Measurements from ENCODE around the gene AOC2. TPM values are rescaled to one million over a fixed set of nuclear protein-coding genes. Genes with fewer than 3 reads are reported as not detected.

The AOC2 gene
- total and polyA plus RNA-seq, 2 of the 13 experiments (the other 11 are each of a cell fraction or from before 2014, with no cell fraction given) = 1.2 to 3.3 TPM

DNA sequence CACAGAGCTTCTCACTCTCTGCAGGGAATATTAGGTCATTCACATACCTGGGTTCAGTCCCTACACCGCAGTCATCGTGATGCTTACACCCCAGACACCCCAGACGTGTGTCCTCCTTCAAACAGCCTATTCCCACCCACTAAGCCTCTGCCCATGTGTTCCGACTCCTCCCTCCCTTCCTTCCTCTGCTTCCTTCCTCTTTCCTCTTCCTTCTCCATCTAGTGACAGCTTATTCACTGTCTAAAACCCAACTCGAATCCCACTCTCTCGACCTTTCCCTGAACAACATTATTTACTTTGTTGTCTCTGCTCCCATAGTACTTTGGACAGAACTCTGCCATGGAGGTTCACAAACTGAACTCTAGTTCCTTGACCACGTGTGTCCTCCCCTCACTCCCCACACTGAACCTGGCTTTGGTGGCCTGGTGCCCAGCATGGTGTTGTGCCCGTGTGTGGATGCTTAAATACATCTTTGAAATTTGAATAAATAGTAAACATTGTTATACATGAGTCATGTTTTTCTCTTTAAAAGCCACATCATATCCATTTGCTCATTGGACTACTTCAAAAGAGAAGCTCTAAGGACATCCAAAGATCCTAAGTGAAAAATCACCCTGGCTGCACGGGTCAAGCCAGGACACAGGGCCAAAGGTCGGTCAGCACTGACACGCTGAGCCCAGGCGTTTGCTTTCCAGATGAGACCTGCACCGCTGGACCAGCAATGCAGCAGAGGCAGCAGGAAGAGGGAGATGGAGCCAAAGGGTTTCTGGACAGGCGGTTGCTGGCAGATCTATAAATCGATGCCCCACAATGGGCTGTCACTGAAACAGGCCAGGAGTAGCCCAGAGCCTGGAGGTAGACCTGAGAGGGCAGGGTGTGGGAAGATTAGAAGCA lies 42.1 kb downstream of the AOC2 start (continued):
- TF ChIP-seq, protein P1, sequence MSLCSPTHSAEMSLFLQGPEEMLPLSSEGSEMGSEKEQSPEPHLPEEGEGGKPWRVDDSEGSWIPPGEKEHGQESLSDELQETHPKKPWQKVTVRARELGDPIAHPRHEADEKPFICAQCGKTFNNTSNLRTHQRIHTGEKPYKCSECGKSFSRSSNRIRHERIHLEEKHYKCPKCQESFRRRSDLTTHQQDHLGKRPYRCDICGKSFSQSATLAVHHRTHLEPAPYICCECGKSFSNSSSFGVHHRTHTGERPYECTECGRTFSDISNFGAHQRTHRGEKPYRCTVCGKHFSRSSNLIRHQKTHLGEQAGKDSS (CRISPR knock-in tag; IDR thresholded peaks at IDR 0.05; ENCODE audit: borderline replicate concordance, low read depth) = peak; percentile 95; the same call in 1 of the 2 replicates
- TF ChIP-seq ZNF775 (CRISPR knock-in tag; IDR thresholded peaks at IDR 0.05; ENCODE audit: borderline replicate concordance) (no peak), SYNCRIP (IDR thresholded peaks at IDR 0.05; ENCODE audit: insufficient read depth, low read depth, low read length) (no peak), ZNF777 (CRISPR knock-in tag; IDR thresholded peaks at IDR 0.05) (peak; percentile 30; the same call in 1 of the 2 replicates), ZNF207 (IDR thresholded peaks at IDR 0.05; ENCODE audit: borderline replicate concordance) (no peak), ELF4 (CRISPR knock-in tag; IDR thresholded peaks at IDR 0.05; ENCODE audit: borderline replicate concordance) (no peak), RBAK (CRISPR knock-in tag; IDR thresholded peaks at IDR 0.05) (peak; percentile 30; the same call in 1 of the 2 replicates), ZNF549 (CRISPR knock-in tag; IDR thresholded peaks at IDR 0.05) (no peak), TEAD2 (CRISPR knock-in tag; IDR thresholded peaks at IDR 0.05) (no peak), HDAC1 (CRISPR knock-in tag; IDR thresholded peaks at IDR 0.05) (peak; percentile 93), ZNF430 (CRISPR knock-in tag; IDR thresholded peaks at IDR 0.05) (peak; percentile 48), JUN (CRISPR knock-in tag; IDR thresholded peaks at IDR 0.05) (peak; percentile 80), NR2F1 (CRISPR knock-in tag; IDR thresholded peaks at IDR 0.05) (peak; percentile 90 to 95), EZH2 (conservative IDR thresholded peaks at IDR 0.05; ENCODE audit: low read depth, low read length) (no peak), PHF8 (CRISPR knock-in tag; IDR thresholded peaks at IDR 0.05) (peak; percentile 48; the same call in 1 of the 2 replicates), ZNF138 (CRISPR knock-in tag; IDR thresholded peaks at IDR 0.05; ENCODE audit: low read depth) (peak; percentile 45; the same call in 1 of the 2 replicates), CENPT (CRISPR knock-in tag; IDR thresholded peaks at IDR 0.05; ENCODE audit: low read depth) (no peak), SSRP1 (CRISPR knock-in tag; IDR thresholded peaks at IDR 0.05) (0 out of 2 replicates have a peak, but pooled peaks have one; percentile 58)
- TF ChIP-seq, protein P2, sequence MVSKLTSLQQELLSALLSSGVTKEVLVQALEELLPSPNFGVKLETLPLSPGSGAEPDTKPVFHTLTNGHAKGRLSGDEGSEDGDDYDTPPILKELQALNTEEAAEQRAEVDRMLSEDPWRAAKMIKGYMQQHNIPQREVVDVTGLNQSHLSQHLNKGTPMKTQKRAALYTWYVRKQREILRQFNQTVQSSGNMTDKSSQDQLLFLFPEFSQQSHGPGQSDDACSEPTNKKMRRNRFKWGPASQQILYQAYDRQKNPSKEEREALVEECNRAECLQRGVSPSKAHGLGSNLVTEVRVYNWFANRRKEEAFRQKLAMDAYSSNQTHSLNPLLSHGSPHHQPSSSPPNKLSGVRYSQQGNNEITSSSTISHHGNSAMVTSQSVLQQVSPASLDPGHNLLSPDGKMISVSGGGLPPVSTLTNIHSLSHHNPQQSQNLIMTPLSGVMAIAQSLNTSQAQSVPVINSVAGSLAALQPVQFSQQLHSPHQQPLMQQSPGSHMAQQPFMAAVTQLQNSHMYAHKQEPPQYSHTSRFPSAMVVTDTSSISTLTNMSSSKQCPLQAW (CRISPR knock-in tag; IDR thresholded peaks at IDR 0.05) = peak; percentile 83; the same call in 1 of the 2 replicates
- TF ChIP-seq, protein P3, sequence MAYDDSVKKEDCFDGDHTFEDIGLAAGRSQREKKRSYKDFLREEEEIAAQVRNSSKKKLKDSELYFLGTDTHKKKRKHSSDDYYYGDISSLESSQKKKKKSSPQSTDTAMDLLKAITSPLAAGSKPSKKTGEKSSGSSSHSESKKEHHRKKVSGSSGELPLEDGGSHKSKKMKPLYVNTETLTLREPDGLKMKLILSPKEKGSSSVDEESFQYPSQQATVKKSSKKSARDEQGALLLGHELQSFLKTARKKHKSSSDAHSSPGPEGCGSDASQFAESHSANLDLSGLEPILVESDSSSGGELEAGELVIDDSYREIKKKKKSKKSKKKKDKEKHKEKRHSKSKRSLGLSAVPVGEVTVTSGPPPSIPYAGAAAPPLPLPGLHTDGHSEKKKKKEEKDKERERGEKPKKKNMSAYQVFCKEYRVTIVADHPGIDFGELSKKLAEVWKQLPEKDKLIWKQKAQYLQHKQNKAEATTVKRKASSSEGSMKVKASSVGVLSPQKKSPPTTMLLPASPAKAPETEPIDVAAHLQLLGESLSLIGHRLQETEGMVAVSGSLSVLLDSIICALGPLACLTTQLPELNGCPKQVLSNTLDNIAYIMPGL (CRISPR knock-in tag; IDR thresholded peaks at IDR 0.05; ENCODE audit: borderline replicate concordance in 1 of 2, low read depth in 1 of 2) = peak; percentile 21 to 71; a peak in 1 of 4 replicates
- TF ChIP-seq, protein P4, sequence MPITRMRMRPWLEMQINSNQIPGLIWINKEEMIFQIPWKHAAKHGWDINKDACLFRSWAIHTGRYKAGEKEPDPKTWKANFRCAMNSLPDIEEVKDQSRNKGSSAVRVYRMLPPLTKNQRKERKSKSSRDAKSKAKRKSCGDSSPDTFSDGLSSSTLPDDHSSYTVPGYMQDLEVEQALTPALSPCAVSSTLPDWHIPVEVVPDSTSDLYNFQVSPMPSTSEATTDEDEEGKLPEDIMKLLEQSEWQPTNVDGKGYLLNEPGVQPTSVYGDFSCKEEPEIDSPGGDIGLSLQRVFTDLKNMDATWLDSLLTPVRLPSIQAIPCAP (CRISPR knock-in tag; IDR thresholded peaks at IDR 0.05; ENCODE audit: low read depth) = peak; percentile 75; the same call in 1 of the 2 replicates
- TF ChIP-seq, protein P5, sequence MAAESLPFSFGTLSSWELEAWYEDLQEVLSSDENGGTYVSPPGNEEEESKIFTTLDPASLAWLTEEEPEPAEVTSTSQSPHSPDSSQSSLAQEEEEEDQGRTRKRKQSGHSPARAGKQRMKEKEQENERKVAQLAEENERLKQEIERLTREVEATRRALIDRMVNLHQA (CRISPR knock-in tag; IDR thresholded peaks at IDR 0.05) = no peak

Measured in HepG2 (cell line).